GM23248 (cell line): ENCODE results near the gene TRIP12. TPM values are rescaled to one million over a fixed set of nuclear protein-coding genes. Genes with fewer than 3 reads are reported as not detected.

Experiments
- DNase-seq: peaks from one replicate; pipeline ENCODE4 v3.0.0-alpha.2; 2015
- H2AFZ ChIP-seq: fragments of 200-600 bp; sonication (generic); 2 replicates; pipeline ENCODE4 v1.6.1; 2016; ENCODE audit warnings: antibody characterized with exemption
- H3F3A ChIP-seq: fragments of 200-600 bp; sonication (generic); 2 replicates; pipeline ENCODE4 v1.6.1; 2016; ENCODE audit warnings: mild to moderate bottlenecking, antibody characterized with exemption, mixed run types; ENCODE audit not compliant: insufficient read depth
- H3K27ac ChIP-seq: fragments of 200-600 bp; sonication (generic); 2 replicates; pipeline ENCODE4 v1.5.1; 2016; ENCODE audit warnings: mild to moderate bottlenecking
- H3K27me3 ChIP-seq: fragments of 200-600 bp; sonication (generic); replicated peaks from 2 replicates; pipeline ENCODE4 v1.6.1; 2016; ENCODE audit warnings: mild to moderate bottlenecking; ENCODE audit not compliant: insufficient read depth
- H3K36me3 ChIP-seq: fragments of 200-600 bp; sonication (generic); 2 replicates; pipeline ENCODE4 v1.6.1; 2016; ENCODE audit warnings: low read depth, mild to moderate bottlenecking
- H3K4me1 ChIP-seq: fragments of 200-600 bp; sonication (generic); 2 replicates; pipeline ENCODE4 v1.6.1; 2016; ENCODE audit warnings: mild to moderate bottlenecking; ENCODE audit not compliant: insufficient read depth
- H3K4me2 ChIP-seq: fragments of 200-600 bp; sonication (generic); one replicate; pipeline ENCODE4 v1.6.1; 2016; ENCODE audit warnings: mild to moderate bottlenecking; ENCODE audit not compliant: unreplicated experiment
- H3K4me3 ChIP-seq: fragments of 200-600 bp; sonication (generic); 2 replicates; pipeline ENCODE4 v1.5.1; 2016; ENCODE audit warnings: mild to moderate bottlenecking
- H3K79me2 ChIP-seq: fragments of 200-600 bp; sonication (generic); 2 replicates; pipeline ENCODE4 v1.6.1; 2016; ENCODE audit warnings: mild to moderate bottlenecking; ENCODE audit not compliant: insufficient read depth
- H3K9ac ChIP-seq: fragments of 200-600 bp; sonication (generic); 2 replicates; pipeline ENCODE4 v1.6.1; 2016; ENCODE audit warnings: mild to moderate bottlenecking
- H3K9me2 ChIP-seq: fragments of 200-600 bp; sonication (generic); 2 replicates; pipeline ENCODE4 v1.6.1; 2016; ENCODE audit warnings: mixed run types, mild to moderate bottlenecking, moderate library complexity; ENCODE audit not compliant: insufficient read depth
- H3K9me3 ChIP-seq: fragments of 200-600 bp; sonication (generic); one replicate; pipeline ENCODE4 v1.6.1; 2017; ENCODE audit warnings: low read depth
- H4K20me1 ChIP-seq: fragments of 200-600 bp; sonication (generic); 2 replicates; pipeline ENCODE4 v1.6.0; 2016; ENCODE audit not compliant: insufficient read depth
- EZH2 ChIP-seq: fragments of 200-600 bp; sonication (generic); IDR thresholded peaks from 2 replicates; pipeline ENCODE4 v1.6.1; 2018; ENCODE audit warnings: antibody characterized with exemption, mild to moderate bottlenecking; ENCODE audit not compliant: insufficient read depth, poor library complexity, severe bottlenecking
- EZH2phosphoT487 ChIP-seq: fragments of 200-600 bp; sonication (generic); IDR thresholded peaks from 2 replicates; pipeline ENCODE4 v1.6.1; 2018; ENCODE audit warnings: antibody characterized with exemption, moderate library complexity, mild to moderate bottlenecking, low read depth; ENCODE audit not compliant: insufficient read depth
- WGBS, 2 experiments: methylation state at CpG; one replicate each; pipeline ENCODE4 v1.1.6; 2015 to 2017; ENCODE audit warnings: low lambda C conversion rate in 2 of 2, low coverage in 1 of 2; ENCODE audit errors: missing lambda C conversion rate in 2 of 2; 5-methylcytosine and 5-hydroxymethylcytosine counted together
- in situ Hi-C: fragments of 300-500 bp; cut with MboI; formaldehyde crosslinking; loops from 2 replicates; pipeline ENCODE4 v1.15.0; 2020
- polyA plus RNA-seq: library from polyadenylated mRNA; unstranded; fragments of >200 nt; fragmentation: Nextera tagmentation; extraction: Ambion mirVana; gene quantifications from 2 replicates; pipeline ENCODE4 v1.2.1, GENCODE V29; 2016
- total RNA-seq: library from RNA; depleted of rRNA; stranded (reverse); fragments of >200 nt; shearing (Covaris generic); gene quantifications from 2 replicates; pipeline ENCODE4 v1.2.3, GENCODE V29; 2014

TRIP12 gene
- total and polyA plus RNA-seq, 2 experiments from 2014 or later, result 52.2 to 124 TPM

GRCh38 chr2:229922449-229923386, 909 bp upstream of the TRIP12 start, which contains the start of gene FBXO36:
Gene FBXO36, plus strand, starts transcription at chr2:229922503. Its CDS starts 11 bp downstream, at chr2:229922514.
- in situ Hi-C loops, result no loop called here
- Histone ChIP-seq H3K4me3 (peak within 1 kb of the TSS; percentile 96), H3K36me3 (no peaks in the 10 kb centered on the region; the same call in 1 of the 2 replicates), H2AFZ (peak within 1 kb of the TSS; percentile 91), H3K4me2 (peak within 1 kb of the TSS; percentile 100), H3K27ac (peak within 1 kb of the TSS; percentile 96), H3K27me3 (no peaks in the 10 kb centered on the region), H4K20me1 (no peaks in the 10 kb centered on the region; the same call in 1 of the 2 replicates), H3K9me2 (no peaks in the 10 kb centered on the region), H3K79me2 (peaks cover 80% of the 10 kb centered on the region), H3F3A (peaks cover 28% of the 10 kb centered on the region), H3K9me3 (no peaks in the 10 kb centered on the region), H3K9ac (peak within 1 kb of the TSS; percentile 95), H3K4me1 (peaks cover 11% of the 10 kb centered on the region)
- DNase-seq, result peak; percentile 94
- 0 to 2% methylated on average over 57 to 60 of the region's 61 CpGs for WGBS, 2 experiments
- no peak for TF ChIP-seq EZH2
- TF ChIP-seq EZH2phosphoT487, result no peak

- peaks cover 7% of the 10 kb centered on the region; the same call in 1 of the 2 replicates for H3K4me1 ChIP-seq
- no peaks in the 10 kb centered on the region for H3K9me3 ChIP-seq
- in situ Hi-C loops, result no loop called here
- H3K36me3 ChIP-seq, result no peaks in the 10 kb centered on the region; the same call in 1 of the 2 replicates
- no peaks in the 10 kb centered on the region for H3K9me2 ChIP-seq
- peaks cover 80% of the 10 kb centered on the region for H3K79me2 ChIP-seq
- no peak for TF ChIP-seq EZH2phosphoT487
- no peak for TF ChIP-seq EZH2
- H4K20me1 ChIP-seq, result no peaks in the 10 kb centered on the region; the same call in 1 of the 2 replicates
- peak overlapping the region; percentile 95 for H3K9ac ChIP-seq
- H3K4me3 ChIP-seq, result peak overlapping the region; percentile 96
- peak overlapping the region; percentile 74 for H2AFZ ChIP-seq
- H3K27ac ChIP-seq, result peak overlapping the region; percentile 96
- H3F3A ChIP-seq, result peaks cover 21% of the 10 kb centered on the region
- H3K4me2 ChIP-seq, result peak overlapping the region; percentile 100
- WGBS, 2 experiments, result 1% methylated on average over 30 to 60 of the region's 60 CpGs
- peak; percentile 85 for DNase-seq
- no peaks in the 10 kb centered on the region for H3K27me3 ChIP-seq
Measured at GRCh38 chr2:229921101-229921891, 513 bp downstream of the TRIP12 start.

- Histone ChIP-seq H4K20me1 (peaks cover 5% of the 10 kb centered on the region; the same call in 1 of the 2 replicates), H3F3A (peaks cover 21% of the 10 kb centered on the region), H3K27ac (peak overlapping the region; percentile 96), H3K9me3 (no peaks in the 10 kb centered on the region), H3K4me2 (peak overlapping the region; percentile 100), H3K79me2 (peaks cover 80% of the 10 kb centered on the region), H3K27me3 (no peaks in the 10 kb centered on the region), H3K4me1 (peaks cover 7% of the 10 kb centered on the region; the same call in 1 of the 2 replicates), H2AFZ (peak overlapping the region; percentile 74), H3K9me2 (no peaks in the 10 kb centered on the region), H3K36me3 (no peaks in the 10 kb centered on the region; the same call in 1 of the 2 replicates), H3K4me3 (peak overlapping the region; percentile 96), H3K9ac (peak overlapping the region; percentile 95)
- no peak for TF ChIP-seq EZH2phosphoT487
- TF ChIP-seq EZH2, result no peak
- in situ Hi-C loops, result no loop called here
- WGBS, 2 experiments, result 4% methylated on average over 20 of the region's 20 CpGs
- DNase-seq, result peak; percentile 55
Measured at GRCh38 chr2:229920011-229920641, 1.7 kb downstream of the TRIP12 start.

- H3K9me2 ChIP-seq, result no peaks in the 10 kb centered on the region
- H4K20me1 ChIP-seq, result peaks cover 7% of the 10 kb centered on the region; the same call in 1 of the 2 replicates
- peaks cover 21% of the 10 kb centered on the region; the same call in 1 of the 2 replicates for H3F3A ChIP-seq
- DNase-seq, result no peak
- 90 to 92% methylated on average over 5 of the region's 5 CpGs for WGBS, 2 experiments
- no peak overlapping the region for H3K4me2 ChIP-seq
- no peaks in the 10 kb centered on the region for H3K27me3 ChIP-seq
- H3K27ac ChIP-seq, result no peak overlapping the region
- peaks cover 24% of the 10 kb centered on the region for H3K4me1 ChIP-seq
- no peaks in the 10 kb centered on the region; the same call in 1 of the 2 replicates for H3K36me3 ChIP-seq
- in situ Hi-C loops, result no loop called here
- H3K9me3 ChIP-seq, result no peaks in the 10 kb centered on the region
- H3K79me2 ChIP-seq, result peaks cover 88% of the 10 kb centered on the region
- H3K4me3 ChIP-seq, result no peak overlapping the region
- no peak overlapping the region for H2AFZ ChIP-seq
- no peak overlapping the region for H3K9ac ChIP-seq
- TF ChIP-seq EZH2phosphoT487, result no peak
- TF ChIP-seq EZH2, result no peak
Measured at GRCh38 chr2:229917793-229918192, 4.0 kb downstream of the TRIP12 start.
